Measurements from ENCODE around the gene SMC5. TPM values are rescaled to one million over a fixed set of nuclear protein-coding genes. Genes with fewer than 3 reads are reported as not detected.
"Not testable (repeated sequence)": the region's sequence is repeated elsewhere in the genome, so short reads cannot be mapped to it uniquely, and the experiment has no call there.

The SMC5 gene
- total RNA-seq, 1 experiment from 2014 or later: 31.9 TPM

DNA sequence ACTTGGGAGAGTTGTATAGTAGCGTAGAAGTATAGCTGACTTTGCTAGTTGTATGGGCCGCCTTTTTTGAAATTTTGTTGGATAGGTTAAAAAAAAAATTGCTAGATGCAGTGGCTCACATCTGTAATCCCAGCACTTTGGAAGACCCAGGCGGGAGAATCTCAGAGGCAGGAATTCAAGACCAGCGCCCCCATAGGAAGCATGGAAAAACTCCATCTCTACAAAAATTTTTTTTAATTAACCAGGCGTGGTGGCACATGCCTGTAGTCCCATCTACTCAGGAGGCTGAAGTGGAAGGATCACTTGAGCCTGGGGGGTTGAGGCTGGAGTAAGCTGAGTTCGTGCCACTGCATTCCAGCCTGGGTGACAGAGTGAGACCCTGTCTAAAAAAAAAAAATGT, 59.2 kb downstream of the SMC5 start:
- Mint-ChIP-seq H3K36me3 (ENCODE audit: insufficient read depth, unreplicated experiment) (peaks cover 54% of the 10 kb centered on the region), H3K4me1 (ENCODE audit: insufficient read depth, unreplicated experiment) (no peaks in the 10 kb centered on the region), H3K9me3 (ENCODE audit: unreplicated experiment) (no peaks in the 10 kb centered on the region), H3K27me3 (ENCODE audit: insufficient read depth, unreplicated experiment) (no peaks in the 10 kb centered on the region), H3K4me3 (ENCODE audit: unreplicated experiment) (no peak overlapping the region), H3K27ac (ENCODE audit: low read depth, unreplicated experiment) (no peak overlapping the region)
- TF ChIP-seq, protein P1, sequence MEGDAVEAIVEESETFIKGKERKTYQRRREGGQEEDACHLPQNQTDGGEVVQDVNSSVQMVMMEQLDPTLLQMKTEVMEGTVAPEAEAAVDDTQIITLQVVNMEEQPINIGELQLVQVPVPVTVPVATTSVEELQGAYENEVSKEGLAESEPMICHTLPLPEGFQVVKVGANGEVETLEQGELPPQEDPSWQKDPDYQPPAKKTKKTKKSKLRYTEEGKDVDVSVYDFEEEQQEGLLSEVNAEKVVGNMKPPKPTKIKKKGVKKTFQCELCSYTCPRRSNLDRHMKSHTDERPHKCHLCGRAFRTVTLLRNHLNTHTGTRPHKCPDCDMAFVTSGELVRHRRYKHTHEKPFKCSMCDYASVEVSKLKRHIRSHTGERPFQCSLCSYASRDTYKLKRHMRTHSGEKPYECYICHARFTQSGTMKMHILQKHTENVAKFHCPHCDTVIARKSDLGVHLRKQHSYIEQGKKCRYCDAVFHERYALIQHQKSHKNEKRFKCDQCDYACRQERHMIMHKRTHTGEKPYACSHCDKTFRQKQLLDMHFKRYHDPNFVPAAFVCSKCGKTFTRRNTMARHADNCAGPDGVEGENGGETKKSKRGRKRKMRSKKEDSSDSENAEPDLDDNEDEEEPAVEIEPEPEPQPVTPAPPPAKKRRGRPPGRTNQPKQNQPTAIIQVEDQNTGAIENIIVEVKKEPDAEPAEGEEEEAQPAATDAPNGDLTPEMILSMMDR (IDR thresholded peaks at IDR 0.05; ENCODE audit: unreplicated experiment): no peak
- BruUV-seq (replicated peaks): no TSS peak
- POLR2A ChIA-PET: no interaction called here
- DNase-seq (ENCODE audit: unreplicated experiment): no peak
- intact Hi-C loops (cut with micrococcal nuclease): no loop called here
- CTCF ChIA-PET: interaction anchor here (0.7 kb wide), 2 partner anchors 264 to 354 kb away, joined by 4 read pairs; no protein-coding TSS in a partner anchor

DNA sequence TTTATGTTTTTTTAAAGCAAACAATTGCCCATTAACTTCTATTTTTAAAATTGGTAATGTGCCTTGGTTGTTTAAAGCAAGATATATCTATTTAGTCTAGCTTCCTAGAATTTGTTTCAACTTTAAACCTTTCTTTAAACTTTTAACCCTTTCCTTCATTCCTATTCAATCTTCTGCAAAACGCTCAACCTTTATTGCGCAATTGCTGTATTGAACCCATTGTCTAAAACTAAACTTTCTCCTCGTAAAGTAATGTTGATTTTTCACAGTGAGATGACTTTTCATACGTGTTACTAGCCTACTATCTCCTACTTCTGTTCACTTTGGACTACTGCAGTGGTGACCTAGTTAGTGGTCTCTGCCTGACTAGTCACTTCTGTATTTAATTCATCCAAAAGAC, 63.3 kb downstream of the SMC5 start:
- no peaks in the 10 kb centered on the region for H3K4me1 Mint-ChIP-seq (ENCODE audit: insufficient read depth, unreplicated experiment)
- H3K9me3 Mint-ChIP-seq (ENCODE audit: unreplicated experiment): no peaks in the 10 kb centered on the region
- no peak overlapping the region for H3K4me3 Mint-ChIP-seq (ENCODE audit: unreplicated experiment)
- BruUV-seq (replicated peaks): no TSS peak
- intact Hi-C loops (cut with micrococcal nuclease): no loop called here
- TF ChIP-seq, protein P1 (IDR thresholded peaks at IDR 0.05; ENCODE audit: unreplicated experiment): no peak
- H3K36me3 Mint-ChIP-seq (ENCODE audit: insufficient read depth, unreplicated experiment): peaks cover 68% of the 10 kb centered on the region
- H3K27me3 Mint-ChIP-seq (ENCODE audit: insufficient read depth, unreplicated experiment): no peaks in the 10 kb centered on the region
- CTCF ChIA-PET: interaction anchor here (0.6 kb wide), 1 partner anchor 122 kb away, joined by 4 read pairs; no protein-coding TSS in a partner anchor
- POLR2A ChIA-PET: no interaction called here
- DNase-seq (ENCODE audit: unreplicated experiment): no peak
- no peak overlapping the region for H3K27ac Mint-ChIP-seq (ENCODE audit: low read depth, unreplicated experiment)

GRCh38 chr9:70324963-70325362, 66.2 kb downstream of the SMC5 start:
- Mint-ChIP-seq H3K9me3 (ENCODE audit: unreplicated experiment) (no peaks in the 10 kb centered on the region), H3K4me3 (ENCODE audit: unreplicated experiment) (no peak overlapping the region), H3K4me1 (ENCODE audit: insufficient read depth, unreplicated experiment) (peaks cover 10% of the 10 kb centered on the region), H3K27me3 (ENCODE audit: insufficient read depth, unreplicated experiment) (no peaks in the 10 kb centered on the region), H3K36me3 (ENCODE audit: insufficient read depth, unreplicated experiment) (peaks cover 77% of the 10 kb centered on the region), H3K27ac (ENCODE audit: low read depth, unreplicated experiment) (no peak overlapping the region)
- TF ChIP-seq, protein P1 (IDR thresholded peaks at IDR 0.05; ENCODE audit: unreplicated experiment): no peak
- CTCF ChIA-PET: interaction anchor here (0.5 kb wide), 1 partner anchor 215 kb away, joined by 3 read pairs; no protein-coding TSS in a partner anchor
- DNase-seq (ENCODE audit: unreplicated experiment): peak; percentile 16
- no TSS peak for BruUV-seq (replicated peaks)
- intact Hi-C loops (cut with micrococcal nuclease): no loop called here
- POLR2A ChIA-PET: no interaction called here

DNA sequence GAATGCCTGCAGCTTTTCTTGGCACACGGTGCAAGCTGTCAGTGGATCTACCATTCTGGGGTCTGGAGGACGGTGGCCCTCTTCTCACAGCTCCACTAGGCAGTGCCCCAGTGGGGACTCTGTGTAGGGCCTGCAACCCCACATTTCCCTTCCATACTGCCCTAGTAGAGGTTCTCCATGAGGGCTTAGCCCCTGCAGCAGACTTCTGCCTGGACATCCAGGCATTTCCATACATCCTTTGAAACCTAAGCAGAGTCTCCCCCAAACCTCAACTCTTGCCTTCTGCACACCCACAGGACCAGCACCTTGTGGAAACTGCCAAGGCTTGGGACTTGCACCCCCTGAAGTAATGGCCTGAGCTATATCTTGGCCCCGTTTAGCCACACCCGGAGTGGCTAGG, 69.8 kb downstream of the SMC5 start:
- H3K4me1 Mint-ChIP-seq (ENCODE audit: insufficient read depth, unreplicated experiment); H3K4me3 Mint-ChIP-seq (ENCODE audit: unreplicated experiment); intact Hi-C loops (cut with micrococcal nuclease); DNase-seq (ENCODE audit: unreplicated experiment); BruUV-seq (replicated peaks); H3K27me3 Mint-ChIP-seq (ENCODE audit: insufficient read depth, unreplicated experiment); H3K9me3 Mint-ChIP-seq (ENCODE audit: unreplicated experiment); H3K27ac Mint-ChIP-seq (ENCODE audit: low read depth, unreplicated experiment); POLR2A ChIA-PET: not testable (repeated sequence)
- H3K36me3 Mint-ChIP-seq (ENCODE audit: insufficient read depth, unreplicated experiment): peaks cover 75% of the 10 kb centered on the region
- CTCF ChIA-PET: interaction anchor here (0.6 kb wide), 1 partner anchor 30 kb away, joined by 7 read pairs; no protein-coding TSS in a partner anchor

Measured in MCF 10A (cell line).